ENCODE measurements around the gene PTPRR.

Gene PTPRR

GRCh38 chr12:70936203-70936813, 15.8 kb upstream of the PTPRR start:
- no peak for TF ChIP-seq CTCF (IDR thresholded peaks at IDR 0.05; ENCODE audit: insufficient read depth, low read length, missing control alignments)
- ChIA-PET POLR2A (no interaction called here), CTCF (no interaction called here)
- no peak for DNase-seq (ENCODE audit: low read depth, low spot score)
- no peak overlapping the region for H3K4me3 ChIP-seq (ENCODE audit: low read depth, low read length)

DNA sequence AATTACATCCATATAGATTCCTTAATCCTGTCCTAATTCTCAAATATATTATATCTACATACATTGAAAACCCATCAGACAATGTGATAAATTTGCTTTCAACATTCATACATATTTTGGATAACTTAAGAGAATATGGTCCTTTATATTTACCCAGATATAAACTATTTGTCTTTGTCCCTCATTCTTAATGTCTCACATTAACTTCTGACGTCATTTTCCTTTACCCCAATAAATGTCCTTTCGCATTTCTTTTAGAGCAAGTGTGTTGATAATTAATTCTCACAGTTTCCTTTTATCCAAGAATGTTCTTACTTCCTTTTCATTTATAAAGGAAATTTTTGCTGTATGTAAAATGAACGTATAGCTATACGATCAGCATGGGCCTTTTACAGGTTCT, 12.6 kb upstream of the PTPRR start:
- H3K4me3 ChIP-seq (ENCODE audit: low read depth, low read length), result no peak overlapping the region
- DNase-seq (ENCODE audit: low read depth, low spot score), result no peak
- POLR2A ChIA-PET, result no interaction called here
- no peak for TF ChIP-seq CTCF (IDR thresholded peaks at IDR 0.05; ENCODE audit: insufficient read depth, low read length, missing control alignments)
- CTCF ChIA-PET, result no interaction called here

DNA sequence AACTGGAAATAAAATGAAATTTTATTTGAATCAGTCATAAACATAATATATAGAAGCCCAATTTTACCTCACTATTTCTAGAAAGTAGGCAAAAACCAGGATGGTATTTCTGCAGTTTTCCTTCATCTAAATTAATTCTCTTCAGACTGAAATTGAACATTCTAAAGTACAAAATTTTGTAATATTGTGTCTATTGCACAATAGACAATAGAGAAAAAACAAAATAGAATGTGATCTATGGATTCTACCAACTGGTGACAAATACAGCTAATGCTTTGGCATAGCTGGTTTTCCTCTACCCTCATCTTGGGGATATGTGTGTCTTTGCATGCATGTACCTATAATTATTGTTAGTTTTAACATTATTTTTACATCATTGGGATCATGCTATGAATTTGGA, 8.5 kb upstream of the PTPRR start:
- no peak for DNase-seq (ENCODE audit: low read depth, low spot score)
- CTCF ChIA-PET, result no interaction called here
- TF ChIP-seq CTCF (IDR thresholded peaks at IDR 0.05; ENCODE audit: insufficient read depth, low read length, missing control alignments), result no peak
- POLR2A ChIA-PET, result no interaction called here
- no peak overlapping the region for H3K4me3 ChIP-seq (ENCODE audit: low read depth, low read length)

DNA sequence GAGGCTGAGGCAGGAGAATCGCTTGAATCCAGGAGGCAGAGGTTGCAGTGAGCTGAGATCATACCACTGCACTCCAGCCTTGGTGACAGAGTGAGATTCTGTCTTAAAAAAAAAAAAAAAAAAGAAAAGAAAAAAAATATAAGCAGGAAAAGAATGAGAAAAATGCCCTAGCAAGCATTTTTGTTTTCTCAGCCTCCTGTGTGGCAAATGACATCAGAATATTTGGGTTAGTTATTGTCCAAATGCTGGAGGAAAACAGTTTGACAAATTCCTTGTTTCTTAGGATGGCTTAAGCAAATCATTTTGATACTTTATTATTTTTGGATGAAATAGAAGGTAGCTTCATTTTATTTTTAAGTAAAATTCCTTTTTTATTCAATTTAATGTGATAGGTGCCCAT, 7.5 kb upstream of the PTPRR start:
- H3K4me3 ChIP-seq (ENCODE audit: low read depth, low read length), result no peak overlapping the region
- ChIA-PET POLR2A (no interaction called here), CTCF (no interaction called here)
- TF ChIP-seq CTCF (IDR thresholded peaks at IDR 0.05; ENCODE audit: insufficient read depth, low read length, missing control alignments), result no peak
- no peak for DNase-seq (ENCODE audit: low read depth, low spot score)

DNA sequence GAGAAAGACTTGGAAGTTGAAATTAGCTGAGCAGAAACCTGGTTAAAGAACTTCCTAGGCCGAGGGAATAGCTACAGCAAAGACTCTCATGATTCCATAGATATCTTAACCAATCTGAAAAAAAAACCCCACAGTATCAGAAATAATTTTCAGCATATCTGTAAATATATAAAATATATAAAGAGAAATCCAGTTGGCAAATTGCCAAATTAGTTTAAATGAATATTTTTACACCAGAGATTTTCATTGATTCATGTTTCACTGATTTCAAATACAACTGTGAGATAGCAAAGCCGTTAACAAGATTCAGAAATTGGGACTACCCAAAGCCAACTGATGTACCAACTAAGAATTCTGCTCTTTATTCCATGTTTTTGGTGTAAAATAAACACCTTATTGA, 6.8 kb upstream of the PTPRR start:
- DNase-seq (ENCODE audit: low read depth, low spot score), result no peak
- H3K4me3 ChIP-seq (ENCODE audit: low read depth, low read length), result no peak overlapping the region
- ChIA-PET CTCF (no interaction called here), POLR2A (no interaction called here)
- TF ChIP-seq CTCF (IDR thresholded peaks at IDR 0.05; ENCODE audit: insufficient read depth, low read length, missing control alignments), result no peak

- no peak overlapping the region for H3K4me3 ChIP-seq (ENCODE audit: low read depth, low read length)
- TF ChIP-seq CTCF (IDR thresholded peaks at IDR 0.05; ENCODE audit: insufficient read depth, low read length, missing control alignments), result no peak
- POLR2A ChIA-PET, result no interaction called here
- DNase-seq (ENCODE audit: low read depth, low spot score), result no peak
- CTCF ChIA-PET, result no interaction called here
Observed at GRCh38 chr12:70925539-70925938, 5.0 kb upstream of the PTPRR start.
